SK-N-DZ (cell line): ENCODE data around the gene CD2.
A peak's percentile ranks its signal among the peaks of the same experiment; 100 is the strongest.
"Not testable (repeated sequence)": the region's sequence is repeated elsewhere in the genome, so short reads cannot be mapped to it uniquely, and the experiment has no call there.

Source experiments
- DNase-seq: peaks from one replicate; pipeline ENCODE4 v3.0.0-alpha.2; 2015; ENCODE audit warnings: low spot score

Gene CD2

DNA sequence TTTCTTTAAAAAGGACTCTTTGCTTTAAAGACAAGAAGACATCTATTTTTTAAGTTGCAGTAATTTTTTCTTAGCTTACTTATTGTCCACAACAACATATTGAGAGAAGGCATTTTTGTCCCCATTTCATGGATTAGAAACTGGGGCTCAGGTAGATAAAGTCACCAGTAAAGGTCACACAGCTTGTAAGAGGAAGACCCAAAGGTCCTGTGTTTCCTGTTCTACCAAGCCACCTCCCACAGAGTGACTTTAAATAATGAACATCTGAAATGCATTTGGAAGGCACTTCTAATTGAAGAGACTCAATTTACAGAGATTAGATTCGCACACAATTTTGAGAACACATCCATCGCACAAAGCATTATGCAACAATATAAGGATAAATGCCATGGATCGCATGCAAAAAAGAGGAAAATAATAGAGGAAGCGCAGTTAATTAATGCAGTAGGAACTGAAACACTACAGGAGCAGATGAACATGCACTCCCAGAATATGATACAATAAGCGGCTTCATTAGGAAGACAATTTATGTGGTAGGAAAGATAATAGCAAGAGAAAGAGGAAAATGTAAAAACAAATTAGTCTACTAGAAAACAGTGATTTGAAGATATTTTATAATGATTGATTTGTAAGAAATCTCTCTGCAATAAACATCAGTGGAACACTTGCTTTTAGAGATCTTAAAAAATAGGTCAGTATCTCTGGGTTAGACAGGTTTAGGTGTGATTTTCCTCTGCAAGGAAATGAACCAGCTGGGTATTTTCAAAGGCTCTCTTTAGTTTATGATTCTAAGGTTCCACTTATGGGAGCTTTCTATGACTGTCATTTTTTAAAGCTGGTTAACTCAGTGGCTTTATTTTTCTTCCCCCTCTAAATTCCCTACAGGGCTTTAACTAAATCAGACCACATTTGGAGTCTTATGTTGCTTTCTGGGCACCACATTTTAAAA, 27.1 kb upstream of the CD2 start:
- no peak for DNase-seq

DNA sequence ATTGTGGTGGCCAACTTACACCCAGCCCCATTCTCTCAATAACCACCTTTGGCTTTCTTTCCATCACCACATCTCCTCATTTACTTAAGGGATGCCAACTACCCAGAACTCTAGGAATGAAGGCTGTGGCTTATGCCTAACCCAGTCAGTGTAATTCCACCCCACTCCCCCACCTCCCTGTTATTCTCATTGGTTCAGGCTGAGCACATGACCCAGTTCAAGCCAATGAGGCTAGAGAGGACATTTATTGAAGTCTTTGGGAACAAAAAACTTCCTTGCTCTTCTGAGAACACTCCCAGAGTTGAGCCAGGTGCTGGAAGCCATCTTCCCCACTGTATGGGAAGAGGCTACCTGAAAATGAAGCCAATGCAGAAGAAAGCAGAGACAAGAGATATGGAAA, 22.8 kb upstream of the CD2 start:
- no peak for DNase-seq

DNA sequence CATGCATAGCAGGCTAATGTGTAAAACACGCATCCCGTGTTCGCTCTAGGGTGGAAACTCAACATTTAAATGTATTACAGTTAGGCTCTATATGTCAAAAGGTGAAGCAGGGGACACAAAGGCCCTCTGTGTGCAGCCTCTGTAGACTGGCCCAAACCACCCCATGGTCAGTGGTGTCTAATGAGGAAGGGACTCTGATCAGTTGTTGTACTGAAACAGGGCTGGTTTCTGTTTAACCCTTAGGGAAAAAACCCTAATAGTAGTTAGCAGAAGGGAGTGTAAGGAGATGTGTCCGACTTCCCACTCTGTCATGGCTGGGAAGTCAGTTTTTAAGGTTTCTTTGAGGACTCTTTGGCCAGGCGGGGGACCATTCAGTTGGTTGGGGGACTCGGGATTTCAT, 21.5 kb upstream of the CD2 start:
- no peak for DNase-seq

DNA sequence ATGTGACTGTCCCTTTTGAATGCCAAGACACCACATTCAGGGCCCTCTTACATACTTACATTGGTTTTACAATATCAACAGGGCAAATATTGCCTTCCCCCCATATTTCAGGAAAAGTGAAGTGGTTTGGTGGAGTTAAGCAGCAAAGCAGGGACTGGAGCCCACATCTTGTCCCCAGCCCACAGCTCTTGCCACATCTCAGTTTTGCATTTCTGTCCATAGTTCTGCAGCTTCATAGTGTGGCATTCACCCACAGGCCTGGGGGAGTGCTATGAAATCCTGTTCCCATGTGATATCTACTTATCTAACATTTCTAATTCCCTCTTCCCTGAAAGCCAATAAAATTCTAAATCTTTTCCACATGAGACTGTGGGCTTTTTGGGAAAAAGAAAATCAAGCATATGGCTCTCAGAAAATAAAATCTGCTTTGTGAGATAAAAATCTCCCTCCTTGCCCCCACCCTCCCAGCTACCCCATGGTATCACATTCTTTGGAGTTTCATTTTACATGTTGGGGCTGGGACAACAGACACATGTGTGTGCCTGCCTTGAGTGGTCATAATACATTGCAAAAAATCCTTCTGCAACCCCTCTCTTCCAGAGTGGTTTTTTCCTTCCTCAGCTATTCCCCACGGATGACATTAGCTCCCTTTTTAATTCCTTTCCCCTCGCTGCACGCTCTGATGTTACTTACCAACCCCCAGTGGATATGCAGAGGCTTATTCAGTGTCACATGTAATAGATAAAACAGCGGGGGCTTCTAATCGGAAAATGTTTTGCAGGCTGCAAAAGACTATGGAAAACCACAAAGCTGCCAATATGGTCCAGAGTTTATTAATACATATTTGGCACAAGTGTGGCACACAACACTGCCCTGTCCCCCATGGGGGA, 20.5 kb upstream of the CD2 start:
- no peak for DNase-seq

DNA sequence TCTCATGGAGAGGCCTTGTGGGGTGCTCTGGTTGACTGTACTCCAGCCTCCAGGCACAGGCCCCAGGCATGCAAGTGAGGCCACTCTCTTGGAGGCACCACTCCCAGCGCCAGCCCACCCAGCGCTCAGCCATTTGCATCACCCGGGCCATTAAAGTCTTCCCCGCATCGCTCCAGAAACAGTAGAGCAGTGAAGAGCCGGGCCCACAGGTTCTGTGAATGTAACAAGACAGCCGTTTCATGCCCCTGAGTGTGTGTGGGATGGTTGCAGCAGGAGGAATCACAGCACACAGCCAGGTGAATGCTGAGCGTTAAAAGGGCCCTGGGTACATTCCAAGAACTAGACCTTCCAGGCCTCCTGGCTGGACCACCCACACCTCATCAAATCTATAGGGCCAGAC, 19.0 kb upstream of the CD2 start:
- no peak for DNase-seq

DNA sequence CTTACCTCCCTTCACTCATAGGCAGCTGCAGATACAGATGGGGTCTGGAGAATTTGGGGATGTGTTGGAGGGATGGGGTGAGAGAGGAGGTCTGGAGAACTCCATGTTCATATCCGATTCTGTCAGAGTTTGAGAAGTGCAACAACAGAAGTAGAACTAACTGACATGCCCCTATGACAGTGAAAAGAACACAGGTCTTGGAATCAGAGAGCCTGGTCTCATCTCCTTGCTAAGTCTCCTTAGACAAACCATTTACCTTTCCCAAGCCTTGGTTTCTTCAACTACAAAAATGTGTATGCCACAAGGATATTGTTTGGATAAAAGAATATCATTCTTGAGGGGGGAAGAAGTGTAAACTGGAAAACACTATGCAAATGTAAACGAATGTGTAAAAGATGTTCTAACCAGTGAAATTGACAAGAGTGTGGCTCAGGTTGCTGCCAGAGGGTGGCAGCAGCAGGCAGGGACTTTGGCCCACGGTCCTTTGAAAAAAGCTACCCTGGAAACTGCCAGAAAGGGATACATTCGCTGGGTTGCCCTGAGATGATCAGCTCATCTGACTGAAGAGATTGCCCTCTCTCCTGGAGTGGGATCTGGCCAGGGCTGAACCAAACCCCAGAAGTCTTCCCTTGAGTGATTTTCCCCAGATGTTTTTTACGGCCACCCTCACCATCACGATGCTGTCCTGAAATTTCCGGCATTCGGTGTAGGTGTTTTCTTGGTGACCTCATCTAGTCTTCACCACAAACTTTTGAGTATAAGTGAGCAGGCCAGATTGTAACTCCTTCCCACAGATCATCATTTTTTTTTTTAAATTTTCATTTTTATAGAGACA, 17.0 kb upstream of the CD2 start:
- peak; percentile 64 for DNase-seq

DNA sequence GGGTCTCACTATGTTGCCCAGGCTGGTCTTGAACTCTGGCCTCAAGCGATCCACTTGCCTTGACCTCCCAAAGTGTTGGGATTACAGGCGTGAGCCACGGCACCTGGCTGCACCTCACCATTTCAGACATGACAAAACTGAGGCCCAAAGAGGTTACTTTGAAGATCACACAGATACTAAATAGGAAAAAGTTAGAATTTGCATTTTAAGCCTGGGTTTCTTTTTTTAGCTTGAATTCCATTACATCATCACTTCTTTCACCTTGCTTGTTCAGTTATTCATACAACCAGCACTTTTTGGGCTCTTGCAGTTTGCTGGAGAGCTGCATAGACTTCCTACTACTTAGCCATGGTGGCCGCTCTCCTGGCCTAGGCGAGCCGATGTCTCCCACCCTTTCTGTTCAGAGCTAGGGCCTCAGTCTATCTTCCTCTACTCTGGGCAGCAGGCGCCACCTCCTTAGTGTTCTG, 16.3 kb upstream of the CD2 start:
- DNase-seq = no peak

DNA sequence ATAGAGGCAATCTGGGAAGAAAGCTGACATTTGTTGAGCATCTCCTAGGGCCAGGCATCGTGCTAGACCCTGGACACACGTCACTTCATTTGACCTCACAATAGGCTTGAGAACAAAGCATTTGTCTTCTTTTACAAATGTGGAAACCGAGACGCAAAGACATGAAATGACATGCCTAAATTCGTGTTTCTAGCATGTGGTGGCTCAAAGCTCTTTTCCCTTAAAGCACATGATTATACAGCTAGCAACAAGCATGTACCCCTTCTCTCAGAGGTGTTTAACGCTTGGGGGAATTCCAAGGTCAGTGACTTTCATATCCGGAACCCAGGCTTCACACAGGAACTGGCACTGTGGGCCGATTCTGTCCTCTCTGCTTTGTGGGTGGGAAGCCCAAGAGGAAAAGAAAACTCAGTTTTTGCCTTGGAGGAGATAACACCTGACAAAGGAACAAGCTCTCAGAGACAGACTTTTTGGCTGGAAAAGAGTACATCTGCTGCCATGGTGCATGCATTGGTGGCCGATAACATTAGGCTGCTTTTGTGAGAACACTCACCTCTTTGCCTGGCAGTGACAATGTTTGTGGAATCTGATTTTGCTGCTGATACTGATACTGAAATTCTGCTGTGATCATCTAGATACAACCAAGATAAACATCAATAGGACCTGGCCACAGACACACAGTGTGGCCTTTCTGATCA, 15.4 kb upstream of the CD2 start:
- DNase-seq = no peak

DNA sequence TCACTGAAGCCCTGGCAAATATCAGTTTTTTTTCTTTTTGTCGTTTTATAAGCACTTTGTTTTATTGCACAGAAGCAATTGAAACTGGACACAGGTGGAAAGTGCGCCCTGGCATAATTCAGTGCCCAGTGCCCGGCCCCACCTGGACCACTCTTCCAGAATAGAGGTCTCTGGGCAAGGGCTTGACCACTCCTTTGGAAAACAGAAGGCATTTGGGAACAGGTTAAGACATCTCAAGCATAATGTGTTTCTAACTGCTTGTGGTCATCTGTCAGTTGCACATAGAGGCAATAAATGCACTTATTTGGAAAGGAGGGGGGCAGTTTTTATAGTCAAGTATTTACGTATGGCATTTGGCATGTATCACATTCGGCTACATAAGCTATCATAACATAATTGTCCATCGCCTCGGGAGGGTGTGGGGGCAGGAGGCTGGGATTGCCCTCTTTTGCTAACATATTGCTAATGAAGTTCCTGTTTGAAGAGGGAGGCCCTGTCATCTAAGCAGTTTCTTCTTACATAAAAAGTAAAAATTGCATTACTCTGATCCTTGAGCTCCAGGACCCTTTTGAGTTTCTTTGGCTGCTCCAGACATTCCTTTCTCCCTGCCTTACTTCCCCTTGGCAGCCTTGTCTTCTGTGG, 14.7 kb upstream of the CD2 start:
- no peak for DNase-seq

DNA sequence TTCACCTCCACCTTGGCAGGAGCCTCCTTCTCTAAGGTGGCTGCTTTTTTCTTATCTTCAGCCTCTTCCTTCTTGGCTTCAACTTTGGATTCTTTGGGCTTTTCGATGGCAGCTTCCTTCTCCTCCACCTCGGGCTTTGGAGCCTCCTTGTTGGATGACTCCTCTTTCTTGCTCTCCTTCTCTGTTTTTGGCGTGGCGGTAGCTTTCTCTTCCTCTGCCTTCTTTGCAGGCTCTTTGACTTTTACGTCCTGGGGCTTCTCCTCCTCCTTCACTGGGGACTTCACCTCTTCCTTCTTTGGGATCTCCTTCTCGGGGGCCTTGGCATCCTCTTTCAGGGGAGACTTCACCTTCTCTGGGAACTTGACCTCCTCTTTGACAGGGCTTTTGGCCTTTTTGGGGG, 13.9 kb upstream of the CD2 start:
- DNase-seq = no peak

DNA sequence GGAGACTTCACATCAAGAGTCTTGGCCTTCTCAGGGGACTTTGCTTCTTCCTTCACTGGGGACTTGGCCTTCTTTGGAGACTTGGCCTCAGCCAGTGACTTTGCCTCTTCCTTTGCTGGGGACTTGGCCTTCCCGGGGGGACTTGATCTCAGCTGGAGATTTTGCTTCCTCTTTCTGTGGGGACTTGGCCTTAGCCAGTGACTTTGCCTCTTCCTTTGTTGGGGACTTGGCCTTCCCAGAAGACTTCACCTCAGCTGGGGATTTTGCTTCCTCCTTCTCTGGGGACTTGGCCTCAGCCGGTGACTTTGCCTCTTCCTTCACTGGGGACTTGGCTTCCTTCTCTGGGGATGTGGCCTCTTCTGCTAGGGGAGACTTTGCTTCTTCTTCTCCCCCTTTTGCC, 13.5 kb upstream of the CD2 start:
- no peak for DNase-seq

DNA sequence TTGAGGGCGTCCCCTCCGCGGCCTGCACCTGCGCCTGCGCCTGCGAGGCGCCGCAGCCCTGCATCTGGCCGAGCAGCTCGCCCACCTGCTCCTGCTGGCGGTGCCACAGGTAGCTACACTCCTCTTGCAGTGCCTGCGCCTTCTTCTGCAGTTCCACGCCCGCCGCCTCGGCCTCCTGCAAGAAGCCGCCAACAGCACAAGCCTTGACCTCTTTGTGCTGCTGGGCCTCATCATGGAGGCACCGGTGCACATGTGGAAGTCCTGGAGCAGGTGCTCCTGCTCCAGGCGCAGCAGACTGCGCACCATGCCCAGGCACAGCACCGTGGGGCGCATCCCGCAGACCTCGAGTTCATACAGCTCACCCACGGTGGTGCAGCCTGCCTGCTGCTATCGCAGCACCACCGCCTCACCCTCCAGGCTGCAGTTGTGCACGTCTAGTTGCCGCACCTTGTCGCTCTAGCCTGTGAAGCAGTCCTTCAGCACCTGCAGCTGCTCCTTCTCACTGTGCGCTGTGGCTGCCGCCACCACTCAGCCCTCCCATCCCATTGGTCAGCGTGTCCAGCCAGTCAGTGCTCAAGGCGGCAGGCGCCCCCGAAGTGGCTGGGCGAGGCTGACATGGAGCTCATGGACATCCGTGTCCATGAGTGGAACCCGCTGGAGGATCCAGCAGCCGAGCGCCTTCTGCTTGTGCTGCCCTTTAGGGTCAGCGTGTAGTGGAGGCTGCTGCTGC, 12.2 kb upstream of the CD2 start:
- DNase-seq = no peak

DNA sequence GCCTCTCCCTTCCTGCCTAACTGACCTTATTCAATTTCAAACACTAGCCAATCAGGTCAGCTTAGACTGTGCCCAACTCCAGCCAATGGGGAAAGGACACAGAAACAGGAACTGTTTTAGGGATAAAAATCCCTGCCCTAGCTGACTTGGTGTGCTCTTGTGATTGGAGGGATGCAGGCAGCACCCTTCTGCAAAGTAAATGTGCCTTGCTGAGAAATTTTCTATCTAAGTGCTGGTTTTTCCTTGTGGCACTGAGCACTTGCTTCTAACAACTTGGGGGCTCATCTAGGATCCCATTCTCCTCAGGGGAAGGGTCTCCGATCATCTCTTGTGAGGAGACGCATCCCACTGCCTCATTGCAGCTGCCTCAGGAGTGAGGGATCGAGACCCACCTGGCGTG, 10.7 kb upstream of the CD2 start:
- DNase-seq = no peak

DNA sequence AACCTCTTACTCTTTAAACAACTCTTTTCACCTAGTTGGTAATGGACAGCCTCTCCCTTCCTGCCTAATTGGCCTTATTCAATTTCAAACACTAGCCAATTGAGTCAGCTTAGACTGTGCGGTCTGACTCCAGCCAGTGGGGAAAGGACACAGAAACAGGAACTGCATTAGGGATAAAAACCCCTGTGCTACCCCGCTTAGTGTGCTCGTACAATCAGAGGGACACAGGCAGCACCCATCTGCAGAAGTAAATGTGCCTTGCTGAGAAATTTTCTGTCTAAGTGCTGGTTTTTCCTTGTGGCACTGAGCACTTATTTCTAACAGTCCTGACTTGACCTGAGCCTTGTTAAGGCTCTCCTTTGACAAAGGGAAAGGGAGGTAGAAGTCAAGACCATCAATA, 6.0 kb upstream of the CD2 start:
- no peak for DNase-seq

DNA sequence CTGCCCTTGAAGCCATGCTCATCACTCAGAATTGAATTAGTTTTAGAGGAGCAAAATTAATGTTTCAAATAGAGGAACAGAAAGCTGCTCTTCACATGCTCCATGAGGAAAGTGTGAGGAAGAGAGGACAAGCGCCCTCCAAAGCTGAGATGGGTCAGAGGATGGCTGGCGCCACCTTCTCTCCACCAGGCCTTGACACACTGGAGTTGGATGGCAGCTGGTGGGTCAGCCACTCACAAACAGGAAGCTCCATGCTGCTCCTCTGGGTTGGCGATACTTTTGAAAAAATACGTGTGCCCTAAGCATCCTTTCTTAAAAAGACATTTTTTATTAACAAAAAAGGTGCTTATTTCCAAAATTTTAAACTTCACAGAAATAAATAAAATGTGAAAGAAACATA, 3.1 kb upstream of the CD2 start:
- DNase-seq = no peak

DNA sequence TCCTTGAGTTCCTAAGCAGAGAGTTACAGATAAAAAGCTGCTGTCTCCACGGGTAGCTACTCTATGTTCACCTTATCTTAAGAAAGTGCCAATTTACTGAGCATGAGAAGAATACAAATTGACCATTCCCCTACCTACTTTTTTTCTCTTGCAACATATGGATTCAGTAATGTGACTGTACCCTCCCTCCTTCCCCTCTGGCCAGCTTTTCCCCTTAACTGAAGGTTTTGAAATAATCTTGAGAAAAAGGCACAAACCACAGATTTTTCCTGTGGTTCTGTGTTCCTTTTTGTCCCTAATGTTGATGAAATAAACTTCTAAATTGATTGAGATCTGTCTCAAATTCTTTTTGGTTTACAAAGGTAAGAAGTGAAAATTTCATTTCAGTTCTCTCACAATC, 2.6 kb upstream of the CD2 start:
- DNase-seq = no peak

DNA sequence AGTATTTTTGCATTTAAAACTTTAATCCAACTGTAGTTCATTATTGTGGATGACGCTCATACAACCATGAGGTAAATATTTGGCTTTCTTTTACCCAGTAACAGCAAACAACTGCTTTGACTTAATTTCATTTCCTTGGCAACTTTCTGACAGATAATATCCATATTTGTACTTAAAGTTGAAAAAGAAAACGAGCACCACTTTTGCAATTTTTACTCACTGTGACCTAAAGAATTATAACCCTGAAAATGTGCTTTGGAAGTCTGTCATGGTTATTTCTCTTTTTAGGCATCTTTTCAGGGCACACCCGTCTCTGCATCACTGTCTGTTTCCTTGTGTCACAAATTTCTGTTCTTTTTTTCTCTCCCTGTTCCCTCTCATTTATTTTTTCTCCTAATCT, 918 bp upstream of the CD2 start:
- no peak for DNase-seq

DNA sequence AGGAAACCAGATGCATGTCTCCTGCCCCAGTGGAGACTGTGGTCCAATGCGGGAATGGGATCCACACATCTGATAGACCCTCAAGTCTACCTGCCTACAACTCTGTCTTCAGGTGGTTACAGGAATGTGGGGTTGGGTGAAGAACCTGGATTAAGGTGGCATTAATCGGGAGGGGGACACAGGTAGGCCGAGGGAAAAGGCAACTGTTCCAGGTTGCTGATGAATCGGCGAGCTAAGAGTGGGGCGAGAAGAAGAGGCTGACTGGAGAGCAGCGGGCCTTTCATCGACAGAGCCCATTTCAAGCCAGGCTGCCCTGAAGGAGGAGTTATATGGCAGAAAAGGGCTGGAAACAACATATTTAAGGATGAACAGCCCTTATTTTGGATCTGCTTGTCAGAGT, 836 bp downstream of the CD2 start:
- no peak for DNase-seq

DNA sequence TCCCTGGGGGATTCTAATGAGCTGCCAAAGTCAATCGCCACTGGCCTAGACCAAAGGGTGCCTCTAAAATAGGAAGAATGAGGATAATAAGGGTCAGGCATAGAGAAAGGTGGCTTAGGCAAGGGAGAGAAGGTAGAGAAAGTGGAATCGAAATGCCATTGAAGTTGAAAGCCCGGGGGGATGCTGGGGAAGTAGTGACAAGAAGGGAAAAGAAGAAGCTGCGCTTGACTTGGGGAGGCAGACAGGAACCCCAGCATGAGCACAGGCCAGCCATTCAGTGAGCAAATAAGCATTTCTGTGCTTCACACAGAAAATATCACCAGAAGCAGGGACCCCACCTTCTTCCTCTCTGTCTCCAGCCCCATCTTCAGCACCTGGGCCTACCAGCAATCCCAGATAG, 1.5 kb downstream of the CD2 start:
- no peak for DNase-seq

DNA sequence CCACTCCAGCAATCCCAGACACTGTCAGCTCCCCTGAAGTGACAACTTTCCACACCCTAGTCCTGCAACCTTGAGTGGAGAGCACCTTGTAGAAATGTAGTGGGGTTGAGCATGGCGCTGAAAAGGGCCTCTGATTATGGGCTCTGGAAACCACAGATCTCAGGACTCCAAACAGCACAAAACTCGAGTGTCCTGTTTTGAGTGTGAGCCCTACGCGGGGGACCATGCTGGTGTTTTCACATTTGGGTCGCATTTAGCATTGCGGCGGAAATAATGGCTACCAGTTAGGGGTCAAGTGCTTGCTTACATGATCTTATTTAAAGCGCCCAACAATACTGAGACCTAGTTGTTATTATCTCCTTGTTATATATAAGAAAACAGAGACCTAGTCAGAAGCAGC, 1.9 kb downstream of the CD2 start:
- not testable (repeated sequence) for DNase-seq
